Skeletal muscle tissue (tissue), 4 donors: ENCODE measurements around the gene KIF12. TPM values are rescaled to one million over a fixed set of nuclear protein-coding genes. Genes with fewer than 3 reads are reported as not detected.
"Not testable (repeated sequence)": the region's sequence is repeated elsewhere in the genome, so short reads cannot be mapped to it uniquely, and the experiment has no call there.

Experiments
- H3K27ac ChIP-seq: one replicate; pipeline ENCODE4 v1.7.0; 2013; ENCODE audit warnings: mild to moderate bottlenecking, low read depth, low read length, inconsistent platforms
- H3K27me3 ChIP-seq, 3 donors: one replicate each; pipeline ENCODE4 v1.7.0; 2013; ENCODE audit warnings: low read length in 3 of 3; ENCODE audit not compliant: control insufficient read depth in 3 of 3, insufficient read depth in 3 of 3
- H3K36me3 ChIP-seq, 3 donors: one replicate each; pipeline ENCODE4 v1.7.0; 2013; ENCODE audit warnings: low read length in 3 of 3; ENCODE audit not compliant: control insufficient read depth in 3 of 3, insufficient read depth in 3 of 3
- H3K4me1 ChIP-seq, 3 donors: one replicate each; pipeline ENCODE4 v1.7.0; 2013; ENCODE audit warnings: low read length in 3 of 3, mild to moderate bottlenecking in 3 of 3; ENCODE audit not compliant: control insufficient read depth in 3 of 3, insufficient read depth in 3 of 3
- H3K4me3 ChIP-seq, 3 donors: one replicate each; pipeline ENCODE4 v1.7.0; 2013; ENCODE audit warnings: low read length in 3 of 3
- H3K9ac ChIP-seq, 3 donors: one replicate each; pipeline ENCODE4 v1.7.0; 2013; ENCODE audit warnings: low read length in 3 of 3, mild to moderate bottlenecking in 3 of 3, moderate library complexity in 2 of 3, low read depth in 1 of 3
- H3K9me3 ChIP-seq, 3 donors: one replicate each; pipeline ENCODE4 v1.7.0; 2013; ENCODE audit warnings: low read length in 3 of 3; ENCODE audit not compliant: control insufficient read depth in 3 of 3
- total RNA-seq: library from RNA; depleted of rRNA; stranded (reverse); fragments of >200 nt; gene quantifications from one replicate; pipeline ENCODE4 v1.2.3, GENCODE V29; 2014
- donor health status: Osteomylitis.

KIF12 gene
- total RNA-seq, 1 donor from 2014 or later = not detected

GRCh38 chr9:114086009-114086408 lies 13.1 kb downstream of the KIF12 start:
- no peak overlapping the region for H3K27ac ChIP-seq
- H3K9me3 ChIP-seq = no peaks in the 10 kb centered on the region
- H3K4me1 ChIP-seq = no peaks in the 10 kb centered on the region
- no peak overlapping the region for H3K4me3 ChIP-seq
- H3K27me3 ChIP-seq = peaks cover 0 to 4% (median 0%) of the 10 kb centered on the region in 3 donors
- no peak overlapping the region for H3K9ac ChIP-seq
- no peaks in the 10 kb centered on the region for H3K36me3 ChIP-seq

GRCh38 chr9:114085387-114085789 lies 13.7 kb downstream of the KIF12 start:
- no peak overlapping the region for H3K4me3 ChIP-seq
- H3K36me3 ChIP-seq = no peaks in the 10 kb centered on the region
- no peak overlapping the region for H3K27ac ChIP-seq
- H3K4me1 ChIP-seq = no peaks in the 10 kb centered on the region
- no peaks in the 10 kb centered on the region for H3K9me3 ChIP-seq
- peaks cover 0 to 4% (median 0%) of the 10 kb centered on the region in 3 donors for H3K27me3 ChIP-seq
- H3K9ac ChIP-seq = no peak overlapping the region

- Histone ChIP-seq H3K36me3 (no peaks in the 10 kb centered on the region), H3K4me1 (no peaks in the 10 kb centered on the region), H3K9ac (no peak overlapping the region), H3K27me3 (peaks cover 0 to 4% (median 0%) of the 10 kb centered on the region in 3 donors), H3K4me3 (no peak overlapping the region), H3K27ac (no peak overlapping the region), H3K9me3 (no peaks in the 10 kb centered on the region)
Observed at GRCh38 chr9:114084282-114085073, 14.6 kb downstream of the KIF12 start.

- Histone ChIP-seq H3K9me3 (no peaks in the 10 kb centered on the region), H3K9ac (no peak overlapping the region), H3K27ac (no peak overlapping the region), H3K36me3 (no peaks in the 10 kb centered on the region), H3K4me1 (no peaks in the 10 kb centered on the region), H3K4me3 (no peak overlapping the region), H3K27me3 (peaks cover 0 to under 1% (median 0%) of the 10 kb centered on the region in 3 donors)
Observed at GRCh38 chr9:114083666-114084065, 15.4 kb downstream of the KIF12 start.

- not testable (repeated sequence) for H3K4me1 ChIP-seq, H3K27me3 ChIP-seq, H3K27ac ChIP-seq, H3K36me3 ChIP-seq, H3K9ac ChIP-seq, H3K4me3 ChIP-seq, H3K9me3 ChIP-seq
Observed at GRCh38 chr9:114082763-114083412, 16.2 kb downstream of the KIF12 start.

GRCh38 chr9:114082017-114082762 lies 16.9 kb downstream of the KIF12 start:
- Histone ChIP-seq H3K9ac (no peak overlapping the region), H3K27ac (no peak overlapping the region), H3K36me3 (no peaks in the 10 kb centered on the region), H3K4me3 (no peak overlapping the region), H3K9me3 (no peaks in the 10 kb centered on the region), H3K4me1 (no peaks in the 10 kb centered on the region), H3K27me3 (peaks cover 0 to 16% (median 11%) of the 10 kb centered on the region in 3 donors)

GRCh38 chr9:114081441-114082016 lies 17.6 kb downstream of the KIF12 start:
- H3K9me3 ChIP-seq = no peaks in the 10 kb centered on the region
- H3K4me1 ChIP-seq = no peaks in the 10 kb centered on the region
- no peak overlapping the region for H3K9ac ChIP-seq
- no peak overlapping the region for H3K27ac ChIP-seq
- H3K36me3 ChIP-seq = no peaks in the 10 kb centered on the region
- no peak overlapping the region for H3K4me3 ChIP-seq
- peaks cover 0 to 22% (median 18%) of the 10 kb centered on the region in 3 donors for H3K27me3 ChIP-seq

- Histone ChIP-seq H3K27me3 (peaks cover 0 to 28% (median 23%) of the 10 kb centered on the region in 3 donors), H3K4me3 (no peak overlapping the region), H3K27ac (no peak overlapping the region), H3K36me3 (no peaks in the 10 kb centered on the region), H3K4me1 (no peaks in the 10 kb centered on the region), H3K9me3 (no peaks in the 10 kb centered on the region), H3K9ac (no peak overlapping the region)
Observed at GRCh38 chr9:114080773-114081440, 18.2 kb downstream of the KIF12 start.

GRCh38 chr9:114080195-114080772 lies 18.8 kb downstream of the KIF12 start:
- Histone ChIP-seq H3K9me3 (no peaks in the 10 kb centered on the region), H3K4me1 (no peaks in the 10 kb centered on the region), H3K4me3 (no peak overlapping the region), H3K9ac (no peak overlapping the region), H3K27ac (no peak overlapping the region), H3K36me3 (no peaks in the 10 kb centered on the region), H3K27me3 (peaks cover 3 to 33% (median 29%) of the 10 kb centered on the region in 3 donors)
